ENCODE results near the gene CEP290. TPM values are rescaled to one million over a fixed set of nuclear protein-coding genes. Genes with fewer than 3 reads are reported as not detected.

CEP290 gene
- total and polyA plus RNA-seq, 2 donors (not counting 3 experiments of a cell fraction or from before 2014, with no cell fraction given), result 3.9 to 16.5 TPM

DNA sequence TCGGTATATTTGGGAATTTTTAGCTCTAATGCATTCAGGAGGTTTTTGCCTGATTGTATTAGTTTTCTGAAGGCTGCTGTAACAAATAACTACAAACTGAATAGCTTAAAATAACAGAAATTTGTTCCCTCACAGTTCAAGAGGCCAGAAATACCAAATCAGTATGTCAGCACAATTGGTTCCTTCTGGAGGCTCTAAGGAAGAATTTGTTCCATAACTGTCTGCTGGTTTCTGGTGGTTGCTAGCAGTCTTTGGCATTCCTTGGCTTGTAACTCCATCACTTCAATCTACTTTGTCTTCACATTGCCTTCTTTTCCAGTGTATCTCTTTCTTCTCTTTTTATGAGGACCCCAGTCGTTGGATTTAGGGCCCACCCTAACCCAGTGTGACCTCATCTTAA is 21.5 kb upstream of the CEP290 start:
- H3K9me1 ChIP-seq (replicated peaks; ENCODE audit: control insufficient read depth, extremely low read depth, insufficient read depth, low read length), result no peaks in the 10 kb centered on the region
- H3K79me2 ChIP-seq (ENCODE audit: control insufficient read depth, insufficient read depth, low read length), result no peaks in the 10 kb centered on the region
- no peak for FAIRE-seq
- H3K9me3 ChIP-seq (replicated peaks; ENCODE audit: control insufficient read depth, insufficient read depth, low read length), result no peaks in the 10 kb centered on the region
- ChIA-PET POLR2A (no interaction called here), CTCF (interaction anchor here (1.6 kb wide), 1 partner anchor 9 kb away, joined by 4 read pairs; no protein-coding TSS in a partner anchor)
- no TSS peak for BruUV-seq (replicated peaks)
- H4K20me1 ChIP-seq (replicated peaks; ENCODE audit: control insufficient read depth, extremely low read depth, insufficient read depth, low read length), result no peaks in the 10 kb centered on the region
- no peak for DNase-seq (ENCODE audit: low read depth, low spot score)
- no peaks in the 10 kb centered on the region for H3K27me3 ChIP-seq (ENCODE audit: control insufficient read depth in 2 of 2, insufficient read depth in 2 of 2, low read length in 2 of 2)
- no peak overlapping the region for H3K4me2 ChIP-seq (ENCODE audit: insufficient read depth, low read length)
- H3K4me1 ChIP-seq (ENCODE audit: control insufficient read depth, extremely low read depth, insufficient read depth, low read length), result peaks cover 11% of the 10 kb centered on the region
- no peak overlapping the region for H3K9ac ChIP-seq (replicated peaks; ENCODE audit: extremely low read depth, insufficient read depth, low read length)
- dilution Hi-C loops (cut with MboI; ENCODE audit: extremely low pct_ligation_motif_present, low sequenced_read_pairs) (no loop called here), intact Hi-C loops (cut with micrococcal nuclease) (no loop called here)
- H2AFZ ChIP-seq (ENCODE audit: low read depth, low read length), result no peak overlapping the region
- TF ChIP-seq FOS (IDR thresholded peaks at IDR 0.05; ENCODE audit: borderline replicate concordance, insufficient read depth, low read length) (no peak), MYC (IDR thresholded peaks at IDR 0.05; ENCODE audit: low read depth, low read length) (no peak), POLR2AphosphoS5 (IDR thresholded peaks at IDR 0.05; ENCODE audit: insufficient read depth, low read depth, low read length) (no peak), JUN (IDR thresholded peaks at IDR 0.05; ENCODE audit: borderline replicate concordance, insufficient read depth, insufficient read length, low read depth) (no peak)
- TF ChIP-seq, protein P1, sequence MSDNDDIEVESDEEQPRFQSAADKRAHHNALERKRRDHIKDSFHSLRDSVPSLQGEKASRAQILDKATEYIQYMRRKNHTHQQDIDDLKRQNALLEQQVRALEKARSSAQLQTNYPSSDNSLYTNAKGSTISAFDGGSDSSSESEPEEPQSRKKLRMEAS (IDR thresholded peaks at IDR 0.05; ENCODE audit: insufficient read depth, insufficient read length), result no peak
- TF ChIP-seq, protein P2, sequence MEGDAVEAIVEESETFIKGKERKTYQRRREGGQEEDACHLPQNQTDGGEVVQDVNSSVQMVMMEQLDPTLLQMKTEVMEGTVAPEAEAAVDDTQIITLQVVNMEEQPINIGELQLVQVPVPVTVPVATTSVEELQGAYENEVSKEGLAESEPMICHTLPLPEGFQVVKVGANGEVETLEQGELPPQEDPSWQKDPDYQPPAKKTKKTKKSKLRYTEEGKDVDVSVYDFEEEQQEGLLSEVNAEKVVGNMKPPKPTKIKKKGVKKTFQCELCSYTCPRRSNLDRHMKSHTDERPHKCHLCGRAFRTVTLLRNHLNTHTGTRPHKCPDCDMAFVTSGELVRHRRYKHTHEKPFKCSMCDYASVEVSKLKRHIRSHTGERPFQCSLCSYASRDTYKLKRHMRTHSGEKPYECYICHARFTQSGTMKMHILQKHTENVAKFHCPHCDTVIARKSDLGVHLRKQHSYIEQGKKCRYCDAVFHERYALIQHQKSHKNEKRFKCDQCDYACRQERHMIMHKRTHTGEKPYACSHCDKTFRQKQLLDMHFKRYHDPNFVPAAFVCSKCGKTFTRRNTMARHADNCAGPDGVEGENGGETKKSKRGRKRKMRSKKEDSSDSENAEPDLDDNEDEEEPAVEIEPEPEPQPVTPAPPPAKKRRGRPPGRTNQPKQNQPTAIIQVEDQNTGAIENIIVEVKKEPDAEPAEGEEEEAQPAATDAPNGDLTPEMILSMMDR (IDR thresholded peaks at IDR 0.05; ENCODE audit: extremely low read depth in 1 of 2, insufficient read depth in 1 of 2, low read depth in 1 of 2, low read length in 2 of 2), result no peak
- no peak overlapping the region for H3K27ac ChIP-seq (ENCODE audit: insufficient read depth, low read depth, low read length)
- no peak overlapping the region for H3K4me3 ChIP-seq (replicated peaks in 1 of 3; ENCODE audit: insufficient read depth in 1 of 3, low read depth in 1 of 3, low read length in 3 of 3)
- H3K36me3 ChIP-seq (ENCODE audit: control insufficient read depth in 2 of 2, extremely low read depth in 1 of 2, insufficient read depth in 2 of 2, low read length in 2 of 2), result peaks cover 0 to 2% of the 10 kb centered on the region in 2 experiments

Measured in endothelial cell of umbilical vein (primary cell).